Trophoblast cell (in vitro differentiated cells and primary cell): ENCODE results near the gene CERK.

Experiments used
- DNase-seq, 2 donors: peaks; one replicate each; pipeline ENCODE4 v3.0.0-alpha.2; 2016
- H2AFZ ChIP-seq: 2 replicates; pipeline ENCODE4 v1.6.1; 2013; ENCODE audit warnings: low read length, moderate library complexity, mild to moderate bottlenecking; ENCODE audit not compliant: insufficient read depth, poor library complexity
- H2AK5ac ChIP-seq: 2 replicates; pipeline ENCODE4 v1.6.1; 2013; ENCODE audit warnings: mild to moderate bottlenecking, low read length
- H2BK120ac ChIP-seq: 2 replicates; pipeline ENCODE4 v1.6.1; 2013; ENCODE audit warnings: low read length, mild to moderate bottlenecking, moderate library complexity; ENCODE audit not compliant: insufficient read depth, poor library complexity
- H2BK12ac ChIP-seq: 2 replicates; pipeline ENCODE4 v1.6.1; 2013; ENCODE audit warnings: mild to moderate bottlenecking, low read length, moderate library complexity
- H2BK5ac ChIP-seq: 2 replicates; pipeline ENCODE4 v1.6.1; 2013; ENCODE audit warnings: low read length, low read depth, moderate library complexity, mild to moderate bottlenecking; ENCODE audit not compliant: poor library complexity
- H3K14ac ChIP-seq: 2 replicates; pipeline ENCODE4 v1.6.1; 2013; ENCODE audit warnings: mild to moderate bottlenecking, low read length
- H3K18ac ChIP-seq: 2 replicates; pipeline ENCODE4 v1.6.1; 2013; ENCODE audit warnings: mild to moderate bottlenecking, low read length
- H3K23ac ChIP-seq: 2 replicates; pipeline ENCODE4 v1.6.1; 2013; ENCODE audit warnings: low read length
- H3K27ac ChIP-seq: 2 replicates; pipeline ENCODE4 v1.5.1; 2013; ENCODE audit warnings: low read depth, mild to moderate bottlenecking, inconsistent platforms, low read length, moderate library complexity
- H3K27me3 ChIP-seq: 2 replicates; pipeline ENCODE4 v1.6.1; 2013; ENCODE audit warnings: inconsistent platforms, mild to moderate bottlenecking, low read length, moderate library complexity; ENCODE audit not compliant: insufficient read depth
- H3K36me3 ChIP-seq, 2 experiments: 1 replicate in 1 of 2; 2 replicates in 1 of 2; pipeline ENCODE4 v1.6.1; 2013; ENCODE audit warnings: low read length in 2 of 2, mild to moderate bottlenecking in 2 of 2, moderate library complexity in 1 of 2; ENCODE audit not compliant: insufficient read depth in 2 of 2, control insufficient read depth in 1 of 2
- H3K4ac ChIP-seq: 2 replicates; pipeline ENCODE4 v1.6.1; 2013; ENCODE audit warnings: low read depth, mild to moderate bottlenecking, low read length, moderate library complexity
- H3K4me1 ChIP-seq, 2 experiments: 1 replicate in 1 of 2; 2 replicates in 1 of 2; pipeline ENCODE4 v1.6.1; 2013; ENCODE audit warnings: low read length in 2 of 2, mild to moderate bottlenecking in 2 of 2, moderate library complexity in 1 of 2; ENCODE audit not compliant: insufficient read depth in 2 of 2, control insufficient read depth in 1 of 2
- H3K4me2 ChIP-seq: 2 replicates; pipeline ENCODE4 v1.6.1; 2013; ENCODE audit warnings: inconsistent platforms, mild to moderate bottlenecking, low read length, moderate library complexity
- H3K4me3 ChIP-seq: 2 replicates; pipeline ENCODE4 v1.5.1; 2013; ENCODE audit warnings: mild to moderate bottlenecking, low read depth, low read length, inconsistent platforms
- H3K79me1 ChIP-seq: one replicate; pipeline ENCODE4 v1.6.1; 2013; ENCODE audit warnings: low read length
- H3K79me2 ChIP-seq: 2 replicates; pipeline ENCODE4 v1.6.1; 2013; ENCODE audit warnings: low read length, mild to moderate bottlenecking; ENCODE audit not compliant: control insufficient read depth, insufficient read depth, poor library complexity
- H3K9ac ChIP-seq: 2 replicates; pipeline ENCODE4 v1.6.1; 2013; ENCODE audit warnings: mild to moderate bottlenecking, low read length
- H3K9me3 ChIP-seq: 2 replicates; pipeline ENCODE4 v1.6.1; 2013; ENCODE audit warnings: low read depth, mild to moderate bottlenecking, control low read depth, inconsistent platforms, low read length; ENCODE audit not compliant: insufficient read depth
- H4K12ac ChIP-seq: 2 replicates; pipeline ENCODE4 v1.6.1; 2013; ENCODE audit warnings: low read depth, mild to moderate bottlenecking, low read length, moderate library complexity
- H4K8ac ChIP-seq: 2 replicates; pipeline ENCODE4 v1.6.1; 2013; ENCODE audit warnings: low read depth, mild to moderate bottlenecking, low read length, moderate library complexity
- H4K91ac ChIP-seq: one replicate; pipeline ENCODE4 v1.6.1; 2013; ENCODE audit warnings: low read depth, mild to moderate bottlenecking, low read length, moderate library complexity
- WGBS: extraction: QIAGEN DNeasy Blood & Tissue Kit; methylation state at CpG from one replicate; pipeline ENCODE4 v1.1.7; 2013; ENCODE audit warnings: missing lambda C conversion rate; ENCODE audit not compliant: insufficient read length, insufficient coverage; ENCODE audit errors: extremely low coverage; 5-methylcytosine and 5-hydroxymethylcytosine counted together

CERK gene

DNA sequence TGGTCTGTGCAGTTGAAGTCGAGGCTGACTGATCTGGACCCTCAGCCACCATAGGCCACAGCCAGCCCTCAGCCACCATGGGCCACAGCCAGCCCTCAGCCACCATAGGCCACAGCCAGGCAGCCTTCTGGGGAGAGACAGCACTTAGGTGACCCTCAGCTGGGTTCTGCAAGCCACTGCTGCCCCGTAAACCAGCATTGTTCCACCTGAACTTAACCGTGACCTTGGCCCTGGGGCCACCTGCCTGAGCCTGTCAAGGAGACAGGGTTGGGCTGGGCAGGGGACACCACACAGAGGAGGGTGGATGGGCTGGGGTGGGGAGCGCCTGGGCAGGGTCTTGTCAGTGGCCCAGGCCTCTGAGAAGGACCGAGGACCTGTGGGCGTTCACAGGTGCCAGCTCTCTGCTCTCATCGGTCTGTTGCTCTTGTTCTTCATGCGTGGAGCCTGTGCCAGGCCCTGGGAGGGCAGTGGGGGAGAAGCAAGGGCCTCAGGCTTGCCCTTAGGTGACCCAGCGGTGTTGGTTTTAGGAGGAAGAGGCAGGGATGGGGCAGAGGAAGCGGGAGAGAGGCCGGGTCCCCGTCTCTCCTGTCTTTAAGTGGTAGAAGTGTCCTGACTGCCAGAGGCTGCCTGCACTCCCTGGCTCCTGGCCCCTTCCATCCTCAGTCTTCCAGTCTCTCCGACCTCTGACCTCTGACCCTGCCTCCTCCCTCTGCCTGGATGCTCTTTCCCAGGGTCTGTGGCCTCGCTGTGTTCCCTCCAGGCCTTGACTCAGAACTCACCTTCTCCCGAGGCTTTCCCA lies 81.0 kb downstream of the CERK start:
- H4K91ac ChIP-seq, result no peak overlapping the region

GRCh38 chr22:46655861-46656608 lies 82.0 kb downstream of the CERK start:
- Histone ChIP-seq H3K4me2 (no peak overlapping the region), H2AK5ac (no peak overlapping the region)

More for the DNA sequence above, 81.0 kb downstream of the CERK start:
- Histone ChIP-seq H2BK12ac (no peak overlapping the region), H2AK5ac (no peak overlapping the region), H3K9me3 (peaks cover 3% of the 10 kb centered on the region), H3K14ac (no peak overlapping the region), H2AFZ (no peak overlapping the region), H3K18ac (no peak overlapping the region), H4K12ac (no peak overlapping the region), H3K79me2 (no peaks in the 10 kb centered on the region), H3K79me1 (no peaks in the 10 kb centered on the region), H3K23ac (no peak overlapping the region), H3K27me3 (no peaks in the 10 kb centered on the region), H3K36me3 (peaks cover 0 to 2% of the 10 kb centered on the region in 2 experiments), H2BK5ac (no peak overlapping the region), H4K8ac (no peak overlapping the region), H3K9ac (no peak overlapping the region), H3K4me1 (peaks cover 3 to 5% of the 10 kb centered on the region in 2 experiments), H3K27ac (no peak overlapping the region), H3K4me3 (no peak overlapping the region), H3K4me2 (no peak overlapping the region), H2BK120ac (no peak overlapping the region), H3K4ac (no peak overlapping the region)
- no peak for DNase-seq
- no CpG with 5 or more reads among the region's 15 CpGs for WGBS

GRCh38 chr22:46654927-46655595 lies 83.0 kb downstream of the CERK start:
- H4K91ac ChIP-seq, result no peak overlapping the region
- no peak overlapping the region for H4K12ac ChIP-seq
- H2BK12ac ChIP-seq, result no peak overlapping the region
- H3K4me1 ChIP-seq, result peaks cover 3 to 8% of the 10 kb centered on the region in 2 experiments
- no peak overlapping the region for H3K4me3 ChIP-seq
- H3K9ac ChIP-seq, result no peak overlapping the region
- no peaks in the 10 kb centered on the region for H3K79me1 ChIP-seq
- H3K27me3 ChIP-seq, result no peaks in the 10 kb centered on the region
- peaks cover 0 to 2% of the 10 kb centered on the region in 2 experiments for H3K36me3 ChIP-seq
- peaks cover 5% of the 10 kb centered on the region for H3K9me3 ChIP-seq
- H3K27ac ChIP-seq, result no peak overlapping the region
- no peaks in the 10 kb centered on the region for H3K79me2 ChIP-seq
- no peak overlapping the region for H3K23ac ChIP-seq
- no peak overlapping the region for H3K4ac ChIP-seq
- no peak overlapping the region for H2BK5ac ChIP-seq
- H2BK120ac ChIP-seq, result no peak overlapping the region
- no CpG with 5 or more reads among the region's 14 CpGs for WGBS
- H3K14ac ChIP-seq, result no peak overlapping the region
- no peak overlapping the region for H3K18ac ChIP-seq
- H4K8ac ChIP-seq, result no peak overlapping the region
- H2AFZ ChIP-seq, result no peak overlapping the region
- H3K4me2 ChIP-seq, result no peak overlapping the region
- no peak overlapping the region for H2AK5ac ChIP-seq
- DNase-seq, result no peak

More at GRCh38 chr22:46655861-46656608, 82.0 kb downstream of the CERK start:
- Histone ChIP-seq H3K9ac (no peak overlapping the region), H3K79me1 (no peaks in the 10 kb centered on the region), H3K9me3 (peaks cover 5% of the 10 kb centered on the region), H3K36me3 (peaks cover 0 to 2% of the 10 kb centered on the region in 2 experiments), H3K27me3 (no peaks in the 10 kb centered on the region), H3K27ac (no peak overlapping the region), H4K91ac (no peak overlapping the region), H4K8ac (no peak overlapping the region), H3K4ac (no peak overlapping the region), H3K18ac (no peak overlapping the region), H3K4me3 (no peak overlapping the region), H3K14ac (no peak overlapping the region), H3K79me2 (no peaks in the 10 kb centered on the region), H2BK12ac (no peak overlapping the region), H4K12ac (no peak overlapping the region), H2BK5ac (no peak overlapping the region), H3K4me1 (peaks cover 3 to 8% of the 10 kb centered on the region in 2 experiments), H2AFZ (no peak overlapping the region), H3K23ac (no peak overlapping the region), H2BK120ac (no peak overlapping the region)
- no CpG with 5 or more reads among the region's 26 CpGs for WGBS
- no peak for DNase-seq

- Histone ChIP-seq H3K27ac (no peak overlapping the region), H4K12ac (no peak overlapping the region), H3K9me3 (peaks cover 5% of the 10 kb centered on the region), H2BK5ac (no peak overlapping the region), H3K4me3 (no peak overlapping the region), H2AK5ac (no peak overlapping the region), H3K18ac (no peak overlapping the region), H3K9ac (no peak overlapping the region), H3K14ac (no peak overlapping the region), H3K4ac (no peak overlapping the region), H3K79me2 (no peaks in the 10 kb centered on the region), H3K23ac (no peak overlapping the region), H3K4me1 (peaks cover 3 to 8% of the 10 kb centered on the region in 2 experiments), H3K36me3 (peaks cover 0 to 2% of the 10 kb centered on the region in 2 experiments), H4K91ac (no peak overlapping the region), H3K27me3 (no peaks in the 10 kb centered on the region), H4K8ac (no peak overlapping the region), H2AFZ (no peak overlapping the region), H2BK12ac (no peak overlapping the region), H3K4me2 (no peak overlapping the region), H3K79me1 (no peaks in the 10 kb centered on the region), H2BK120ac (no peak overlapping the region)
- no peak for DNase-seq
- no CpG with 5 or more reads among the region's 17 CpGs for WGBS
Observed at GRCh38 chr22:46654426-46654825, 83.6 kb downstream of the CERK start.
